Measurements from ENCODE around the gene SPAG17. TPM values are rescaled to one million over a fixed set of nuclear protein-coding genes. Genes with fewer than 3 reads are reported as not detected.
A peak's percentile ranks its signal among the peaks of the same experiment; 100 is the strongest.

Gene SPAG17
- total RNA-seq, 6 donors from 2014 or later: 0.26 to 94.3 (median 11.3) TPM

DNA sequence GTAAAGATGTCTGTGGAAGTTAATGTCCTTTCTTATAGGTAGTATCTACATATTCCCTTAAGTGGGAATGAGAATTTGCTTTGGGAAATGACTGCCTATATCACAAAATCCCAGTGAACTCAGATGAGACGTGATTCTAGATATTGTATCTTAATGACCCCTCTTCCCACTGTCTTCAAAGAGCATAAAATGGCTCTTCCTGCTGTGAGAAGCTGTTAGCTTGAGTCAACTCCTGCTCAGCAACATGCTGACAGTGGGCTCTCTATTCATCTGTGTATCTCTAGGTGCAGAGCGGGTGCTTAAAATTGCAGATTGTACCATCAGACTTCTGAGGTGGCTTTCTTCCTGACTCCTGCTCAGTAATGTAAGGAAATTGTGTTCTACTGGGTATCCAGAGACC, 100.6 kb downstream of the SPAG17 start:
- H3K4me3 ChIP-seq: no peak overlapping the region
- no peak overlapping the region for H3K27ac ChIP-seq
- DNase-seq (no peak), ATAC-seq (ENCODE audit: low FRiP score in 2 of 2) (no peak)
- no peaks in the 10 kb centered on the region for H3K36me3 ChIP-seq
- no peaks in the 10 kb centered on the region for H3K9me3 ChIP-seq
- TF ChIP-seq EP300 (IDR thresholded peaks at IDR 0.05) (no peak), POLR2AphosphoS5 (IDR thresholded peaks at IDR 0.05) (no peak), POLR2A (IDR thresholded peaks at IDR 0.05) (no peak)
- TF ChIP-seq, protein P1, sequence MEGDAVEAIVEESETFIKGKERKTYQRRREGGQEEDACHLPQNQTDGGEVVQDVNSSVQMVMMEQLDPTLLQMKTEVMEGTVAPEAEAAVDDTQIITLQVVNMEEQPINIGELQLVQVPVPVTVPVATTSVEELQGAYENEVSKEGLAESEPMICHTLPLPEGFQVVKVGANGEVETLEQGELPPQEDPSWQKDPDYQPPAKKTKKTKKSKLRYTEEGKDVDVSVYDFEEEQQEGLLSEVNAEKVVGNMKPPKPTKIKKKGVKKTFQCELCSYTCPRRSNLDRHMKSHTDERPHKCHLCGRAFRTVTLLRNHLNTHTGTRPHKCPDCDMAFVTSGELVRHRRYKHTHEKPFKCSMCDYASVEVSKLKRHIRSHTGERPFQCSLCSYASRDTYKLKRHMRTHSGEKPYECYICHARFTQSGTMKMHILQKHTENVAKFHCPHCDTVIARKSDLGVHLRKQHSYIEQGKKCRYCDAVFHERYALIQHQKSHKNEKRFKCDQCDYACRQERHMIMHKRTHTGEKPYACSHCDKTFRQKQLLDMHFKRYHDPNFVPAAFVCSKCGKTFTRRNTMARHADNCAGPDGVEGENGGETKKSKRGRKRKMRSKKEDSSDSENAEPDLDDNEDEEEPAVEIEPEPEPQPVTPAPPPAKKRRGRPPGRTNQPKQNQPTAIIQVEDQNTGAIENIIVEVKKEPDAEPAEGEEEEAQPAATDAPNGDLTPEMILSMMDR (IDR thresholded peaks at IDR 0.05): no peak
- no peaks in the 10 kb centered on the region for H3K4me1 ChIP-seq
- 75 to 82% methylated on average over 2 of the region's 2 CpGs for WGBS, 2 donors
- H3K27me3 ChIP-seq: no peaks in the 10 kb centered on the region

DNA sequence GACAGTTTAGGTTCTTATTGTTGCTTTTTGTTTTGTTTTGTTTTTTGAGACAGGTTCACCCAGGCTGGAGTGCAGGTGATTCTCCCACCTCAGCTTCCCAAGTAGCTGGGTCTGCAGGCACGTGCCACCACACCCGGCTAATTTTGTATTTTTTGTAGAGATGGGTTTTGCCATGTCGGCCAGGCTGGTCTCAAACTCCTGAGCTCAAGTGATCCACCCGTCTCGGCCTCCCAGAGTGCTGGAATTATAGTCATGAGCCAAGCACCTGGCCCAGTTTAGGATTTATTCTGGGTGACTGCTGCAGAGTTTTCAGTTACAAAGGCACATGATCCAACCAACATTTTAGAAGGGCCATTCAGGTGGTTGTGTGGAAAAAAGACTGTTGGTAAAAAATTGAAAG, 102.0 kb downstream of the SPAG17 start:
- WGBS, 2 donors: 90 to 94% methylated on average over 5 of the region's 5 CpGs
- Histone ChIP-seq H3K27me3 (no peaks in the 10 kb centered on the region), H3K27ac (no peak overlapping the region), H3K9me3 (no peaks in the 10 kb centered on the region), H3K4me3 (no peak overlapping the region), H3K4me1 (no peaks in the 10 kb centered on the region), H3K36me3 (no peaks in the 10 kb centered on the region)
- TF ChIP-seq EP300 (IDR thresholded peaks at IDR 0.05): no peak
- no peak for TF ChIP-seq POLR2AphosphoS5 (IDR thresholded peaks at IDR 0.05)
- no peak for TF ChIP-seq POLR2A (IDR thresholded peaks at IDR 0.05)
- TF ChIP-seq, protein P1 (IDR thresholded peaks at IDR 0.05): no peak
- ATAC-seq (ENCODE audit: low FRiP score in 2 of 2) (no peak), DNase-seq (no peak)

DNA sequence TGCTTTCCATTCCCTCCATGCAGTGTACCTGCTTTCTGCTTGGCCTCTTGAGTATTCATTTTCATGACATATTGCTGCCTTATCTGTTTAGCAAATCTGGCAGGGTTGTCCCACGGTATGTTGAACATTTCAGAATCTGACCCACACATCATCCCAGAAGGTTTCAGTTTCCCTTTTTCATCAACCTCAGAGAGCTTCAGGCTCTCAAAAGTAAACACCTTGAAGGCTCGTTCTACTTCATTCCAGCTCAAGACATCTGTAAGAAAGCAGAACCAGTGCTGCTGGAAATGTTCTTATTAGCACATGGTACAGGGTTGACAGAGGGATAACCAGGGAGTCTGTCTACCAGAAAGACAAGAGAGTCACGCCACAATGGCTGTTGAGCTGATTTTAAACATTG, 103.6 kb downstream of the SPAG17 start:
- ATAC-seq (ENCODE audit: low FRiP score in 2 of 2) (no peak), DNase-seq (no peak)
- Histone ChIP-seq H3K4me1 (no peaks in the 10 kb centered on the region), H3K27me3 (no peaks in the 10 kb centered on the region), H3K27ac (no peak overlapping the region), H3K9me3 (no peaks in the 10 kb centered on the region), H3K36me3 (no peaks in the 10 kb centered on the region), H3K4me3 (no peak overlapping the region)
- TF ChIP-seq POLR2AphosphoS5 (IDR thresholded peaks at IDR 0.05) (no peak), POLR2A (IDR thresholded peaks at IDR 0.05) (no peak), EP300 (IDR thresholded peaks at IDR 0.05) (no peak)
- TF ChIP-seq, protein P1 (IDR thresholded peaks at IDR 0.05): no peak
- WGBS, 2 donors: 25 to 40% methylated on average over 3 of the region's 3 CpGs

DNA sequence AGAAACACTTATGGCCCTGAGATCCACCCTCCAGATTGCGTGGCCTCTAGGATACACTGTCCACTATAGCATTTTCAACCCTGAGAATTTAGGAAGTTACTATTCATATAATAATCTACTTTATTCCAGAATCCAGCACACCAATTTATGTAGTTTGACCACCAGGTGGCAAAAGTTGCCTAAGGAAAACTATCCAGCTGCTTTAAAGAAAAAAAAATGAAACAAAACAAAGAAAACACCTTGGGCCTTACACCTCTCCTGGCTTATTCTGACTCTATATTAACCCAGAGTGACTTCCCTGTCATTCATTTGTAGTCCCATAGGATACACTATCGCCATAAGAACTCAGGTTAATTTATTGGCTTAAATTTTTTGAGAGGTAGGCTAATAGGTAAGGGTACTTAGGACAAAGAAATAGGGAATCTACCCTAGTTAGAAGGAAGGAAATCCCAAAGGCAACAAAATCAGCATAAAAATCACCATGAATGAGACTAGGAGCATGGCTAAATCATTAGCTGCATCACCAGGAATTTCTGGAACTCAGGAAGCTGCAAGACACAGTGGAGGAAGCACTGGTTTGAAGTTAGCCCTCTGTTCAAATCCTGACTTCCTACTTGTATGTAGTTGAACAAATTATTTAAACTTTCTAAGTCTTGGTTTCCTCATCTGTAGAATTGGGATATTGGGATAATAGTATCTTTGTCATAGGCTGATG, 107.5 kb downstream of the SPAG17 start:
- H3K9me3 ChIP-seq: no peaks in the 10 kb centered on the region
- ATAC-seq (ENCODE audit: low FRiP score in 2 of 2) (no peak), DNase-seq (no peak)
- H3K4me3 ChIP-seq: no peak overlapping the region
- no peaks in the 10 kb centered on the region for H3K4me1 ChIP-seq
- WGBS, 2 donors: 56 to 63% methylated on average over 2 of the region's 2 CpGs
- H3K27ac ChIP-seq: no peak overlapping the region
- no peaks in the 10 kb centered on the region for H3K27me3 ChIP-seq
- TF ChIP-seq POLR2A (IDR thresholded peaks at IDR 0.05): no peak
- TF ChIP-seq, protein P1 (IDR thresholded peaks at IDR 0.05): peak in 3 of 6 experiments; percentile 10 to 44 (median 38)
- H3K36me3 ChIP-seq: no peaks in the 10 kb centered on the region

DNA sequence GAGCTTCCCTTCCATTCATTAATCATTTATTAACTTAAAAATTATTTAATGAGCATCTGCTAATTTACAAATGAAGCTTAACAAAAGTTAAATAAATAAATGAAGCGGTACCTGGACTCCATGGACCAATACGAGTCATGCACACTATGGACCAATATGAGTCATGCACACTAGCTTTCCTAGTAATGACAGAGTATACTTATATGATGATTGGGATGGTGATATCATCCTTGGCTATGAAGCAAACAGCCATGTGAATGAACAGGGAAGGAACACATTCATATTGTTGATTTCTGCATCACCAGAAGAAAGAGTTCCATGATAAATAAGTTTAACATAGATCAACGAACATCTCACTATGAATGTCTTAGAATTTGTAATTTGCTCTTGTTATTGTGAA, 109.9 kb downstream of the SPAG17 start:
- ATAC-seq (ENCODE audit: low FRiP score in 2 of 2) (no peak), DNase-seq (no peak)
- Histone ChIP-seq H3K4me3 (no peak overlapping the region), H3K36me3 (no peaks in the 10 kb centered on the region), H3K27ac (no peak overlapping the region), H3K27me3 (no peaks in the 10 kb centered on the region), H3K9me3 (no peaks in the 10 kb centered on the region), H3K4me1 (no peaks in the 10 kb centered on the region)
- TF ChIP-seq, protein P1 (IDR thresholded peaks at IDR 0.05): no peak
- TF ChIP-seq POLR2AphosphoS5 (IDR thresholded peaks at IDR 0.05) (no peak), EP300 (IDR thresholded peaks at IDR 0.05) (no peak), POLR2A (IDR thresholded peaks at IDR 0.05) (no peak)
- 88 to 91% methylated on average over 3 of the region's 3 CpGs for WGBS, 2 donors
